GM12878 (cell line): ENCODE results near the gene TAGLN. TPM values are rescaled to one million over a fixed set of nuclear protein-coding genes. Genes with fewer than 3 reads are reported as not detected.
A peak's percentile ranks its signal among the peaks of the same experiment; 100 is the strongest.

Experiments used
- ATAC-seq: fragments of 200-7000 bp; cut with Tn5 transposase; 3 replicates; pipeline ENCODE4 v1.9.1; 2020; ENCODE audit warnings: mild to moderate bottlenecking, moderate library complexity
- BruUV-seq: library from RNA; stranded (reverse); fragments of 400-500 nt; replicated peaks from 2 replicates; lab custom pipeline; 2021; lab: Mats Ljungman, UMichigan
- CTCF ChIA-PET: fragments of 300-600 bp; sonication (Branson Sonifier 250); formaldehyde crosslinking; extraction: SDS; loops from one replicate; lab custom pipeline; 2021; ENCODE audit warnings: inconsistent platforms; lab: Yijun Ruan, JAX
- POLR2A ChIA-PET: fragments of 350-600 bp; formaldehyde crosslinking; extraction: SDS; loops from one replicate; lab custom pipeline; 2021; ENCODE audit warnings: inconsistent platforms; lab: Charles Lee
- RAD21 ChIA-PET: fragments of 300-600 bp; sonication (Branson Sonifier 250); formaldehyde crosslinking; loops from one replicate; lab custom pipeline; 2023; ENCODE audit warnings: antibody characterized with exemption; ENCODE audit not compliant: unreplicated experiment; lab: Charles Lee
- SMC1A ChIA-PET: fragments of 300-600 bp; sonication (Branson Sonifier 250); formaldehyde crosslinking; loops from one replicate; lab custom pipeline; 2023; ENCODE audit not compliant: unreplicated experiment, uncharacterized antibody; lab: Charles Lee
- DNase-seq: peaks from one replicate; pipeline ENCODE4 v3.0.0-alpha.2; 2011; ENCODE audit warnings: low read depth, low spot score
- FAIRE-seq: peaks from 3 replicates; lab custom pipeline; 2011; peaks lifted over from hg19 to GRCh38; lab: Jason Lieb, UNC
- H2AFZ ChIP-seq: 2 replicates; pipeline ENCODE4 v1.6.0; 2011; ENCODE audit warnings: low read depth, low read length, control low read depth; ENCODE audit not compliant: control insufficient read depth
- H3K27ac ChIP-seq: 2 replicates; pipeline ENCODE4 v1.5.1; 2011; ENCODE audit warnings: control low read depth; ENCODE audit not compliant: control insufficient read depth, insufficient read depth
- H3K27me3 ChIP-seq, 2 experiments: replicated peaks in 1 of 2; 2 replicates each; pipeline versions ENCODE4 v1.6.0 to v1.6.1; 2011; ENCODE audit warnings: low read length in 1 of 2; ENCODE audit not compliant: control insufficient read depth in 2 of 2, insufficient read depth in 2 of 2
- H3K36me3 ChIP-seq, 2 experiments: 2 replicates each; pipeline ENCODE4 v1.5.1; 2011; ENCODE audit warnings: low read length in 1 of 2; ENCODE audit not compliant: control insufficient read depth in 2 of 2, insufficient read depth in 2 of 2
- H3K4me1 ChIP-seq: 2 replicates; pipeline ENCODE4 v1.6.1; 2011; ENCODE audit warnings: mild to moderate bottlenecking, low read length, moderate library complexity, mixed read lengths; ENCODE audit not compliant: control insufficient read depth, insufficient read depth
- H3K4me2 ChIP-seq: 2 replicates; pipeline ENCODE4 v1.6.0; 2011; ENCODE audit warnings: control low read depth; ENCODE audit not compliant: control insufficient read depth, insufficient read depth
- H3K4me3 ChIP-seq: fragments of 200-600 bp; sonication (generic); 2 replicates; pipeline ENCODE4 v1.5.1; 2016
- H3K79me2 ChIP-seq: 2 replicates; pipeline ENCODE4 v1.6.0; 2011; ENCODE audit warnings: low read length; ENCODE audit not compliant: control insufficient read depth, insufficient read depth
- H3K9ac ChIP-seq: 2 replicates; pipeline ENCODE4 v1.8.0; 2011; ENCODE audit warnings: low read length, control low read depth, mixed read lengths; ENCODE audit not compliant: control insufficient read depth, insufficient read depth
- H3K9me3 ChIP-seq: replicated peaks from 3 replicates; pipeline ENCODE4 v1.5.1; 2011; ENCODE audit warnings: mild to moderate bottlenecking, low read length; ENCODE audit not compliant: control insufficient read depth, insufficient read depth
- H4K20me1 ChIP-seq: 2 replicates; pipeline ENCODE4 v1.6.0; 2011; ENCODE audit not compliant: control insufficient read depth, insufficient read depth
- CTCF ChIP-seq, 3 experiments: IDR thresholded peaks in 2 of 3; conservative IDR thresholded peaks in 1 of 3; 2 replicates each; pipeline ENCODE4 v1.5.1; 2011; ENCODE audit warnings: low read depth in 3 of 3, low read length in 3 of 3, mild to moderate bottlenecking in 3 of 3, control low read depth in 2 of 3, moderate library complexity in 2 of 3, inconsistent platforms in 1 of 3, mixed read lengths in 1 of 3; ENCODE audit not compliant: control insufficient read depth in 2 of 3, insufficient read depth in 1 of 3; ENCODE audit errors: extremely low read depth in 1 of 3
- EGR1 ChIP-seq, 2 experiments: IDR thresholded peaks; 1 replicate in 1 of 2; 2 replicates in 1 of 2; pipeline ENCODE4 v1.6.1; 2011 to 2012; ENCODE audit warnings: low read depth in 2 of 2, low read length in 2 of 2, borderline replicate concordance in 1 of 2, mild to moderate bottlenecking in 1 of 2, moderate library complexity in 1 of 2
- HSF1 ChIP-seq: fragments of 150-350 bp; IDR thresholded peaks from 2 replicates; pipeline ENCODE4 v1.6.1; 2014; ENCODE audit warnings: mild to moderate bottlenecking, low read depth, low read length
- IRF4 ChIP-seq: IDR thresholded peaks from 2 replicates; pipeline ENCODE4 v1.6.1; 2011; ENCODE audit warnings: low read depth, low read length
- NR2F1 ChIP-seq: fragments of 450-650 bp; conservative IDR thresholded peaks from 2 replicates; pipeline ENCODE4 v1.6.1; 2017; ENCODE audit warnings: mild to moderate bottlenecking
- POU2F2 ChIP-seq: IDR thresholded peaks from 3 replicates; pipeline ENCODE4 v1.6.1; 2011; ENCODE audit warnings: low read depth, mild to moderate bottlenecking, low read length, borderline replicate concordance
- SMC3 ChIP-seq: IDR thresholded peaks from 2 replicates; pipeline ENCODE4 v1.6.1; 2011; ENCODE audit warnings: low read length, improper control_type of control experiment, borderline replicate concordance
- SP1 ChIP-seq: IDR thresholded peaks from one replicate; pipeline ENCODE4 v1.6.1; 2011; ENCODE audit warnings: low read depth, low read length
- TCF3 ChIP-seq: IDR thresholded peaks from 2 replicates; pipeline ENCODE4 v1.6.1; 2012; ENCODE audit warnings: low read depth, mild to moderate bottlenecking, low read length, borderline replicate concordance; ENCODE audit not compliant: insufficient read depth
- USF2 ChIP-seq: IDR thresholded peaks from 2 replicates; pipeline ENCODE4 v1.6.1; 2011; ENCODE audit warnings: low read depth, low read length, improper control_type of control experiment, borderline replicate concordance
- ZBTB33 ChIP-seq: fragments of 450-650 bp; IDR thresholded peaks from 2 replicates; pipeline ENCODE4 v1.6.1; 2017; ENCODE audit warnings: mild to moderate bottlenecking
- WGBS: methylation state at CpG from one replicate; pipeline ENCODE4 v1.1.6; 2016; ENCODE audit warnings: low lambda C conversion rate; ENCODE audit not compliant: insufficient replicate concordance, insufficient coverage; ENCODE audit errors: missing lambda C conversion rate; 5-methylcytosine and 5-hydroxymethylcytosine counted together
- in situ Hi-C: fragments of 300-500 bp; cut with MboI; formaldehyde crosslinking; loops from 9 replicates; pipeline ENCODE4 v1.14.3; 2018; ENCODE audit warnings: mixed read lengths
- intact Hi-C: fragments of 100-400 bp; cut with micrococcal nuclease; formaldehyde crosslinking; loops from one replicate; pipeline ENCODE4 v1.14.2; 2022; ENCODE audit not compliant: unreplicated experiment
- polyA plus RNA-seq, 11 experiments: library from polyadenylated mRNA; depleted of rRNA in 4 of 11; unstranded in 6 of 11; stranded (reverse) in 5 of 11; fragments of >200 nt; fragmentation: Nextera tagmentation in 4 of 11; fragmentation: Illumina TruSeq in 1 of 11; extraction: Ambion mirVana in 4 of 11; extraction: Trizol in 1 of 11; gene quantifications; 1 replicate in 1 of 11; 2 replicates in 10 of 11; pipeline versions ENCODE4 v1.2.1 to v1.2.3, GENCODE V29; 2011 to 2016; ENCODE audit warnings: inconsistent platforms in 2 of 11, missing spikeins in 2 of 11, low read depth in 1 of 11
- total RNA-seq, 4 experiments: library from RNA; depleted of rRNA in 3 of 4; stranded (reverse); fragments of >200 nt in 3 of 4; fragmentation: Illumina TruSeq in 1 of 4; extraction: Trizol in 1 of 4; gene quantifications; 2 replicates each; pipeline versions ENCODE4 v1.2.1 to v1.2.3, GENCODE V29; 2013 to 2021

Gene TAGLN
- total and polyA plus RNA-seq, 10 of the 15 experiments (the other 5 are each of a cell fraction or from before 2014, with no cell fraction given) = 0.26 to 4.6 (median 1.7) TPM

GRCh38 chr11:117214404-117215110, 15.4 kb downstream of the TAGLN start (continued):
- no peak for TF ChIP-seq POU2F2
- no peak for TF ChIP-seq EGR1 (IDR thresholded peaks at IDR 0.05; ENCODE audit: borderline replicate concordance in 1 of 2, low read depth in 2 of 2, low read length in 2 of 2)

GRCh38 chr11:117217141-117218084, 18.2 kb downstream of the TAGLN start:
- no peak for TF ChIP-seq SMC3
- TF ChIP-seq CTCF (IDR thresholded peaks at IDR 0.05 in 2 of 3, conservative IDR thresholded peaks at IDR 0.05 in 1 of 3; ENCODE audit: control insufficient read depth in 2 of 3, extremely low read depth in 1 of 3, insufficient read depth in 1 of 3, low read depth in 3 of 3, low read length in 3 of 3) = no peak
- TF ChIP-seq SP1 = no peak
- no peak for TF ChIP-seq TCF3
- no peak for TF ChIP-seq IRF4
- TF ChIP-seq HSF1 = no peak
- no peak for TF ChIP-seq USF2
- no peak for TF ChIP-seq ZBTB33
- no peak for TF ChIP-seq NR2F1
- BruUV-seq = TSS peak; percentile 15
- intact Hi-C loops = no loop called here
- H3K4me2 ChIP-seq = no peak overlapping the region
- in situ Hi-C loops = no loop called here
- 97% methylated on average over 11 of the region's 11 CpGs for WGBS
- H3K27me3 ChIP-seq = no peaks in the 10 kb centered on the region
- RAD21 ChIA-PET = no interaction called here
- no peak for FAIRE-seq
- POLR2A ChIA-PET = interaction anchor here (1.4 kb wide), 1 partner anchor 37 kb away, joined by 5 read pairs; no protein-coding TSS in a partner anchor
- SMC1A ChIA-PET = no interaction called here
- no peak overlapping the region for H3K9ac ChIP-seq
- no peaks in the 10 kb centered on the region for H3K9me3 ChIP-seq
- no peak overlapping the region for H3K4me3 ChIP-seq
- peaks cover 23 to 42% of the 10 kb centered on the region in 2 experiments for H3K36me3 ChIP-seq
- H4K20me1 ChIP-seq = no peaks in the 10 kb centered on the region
- CTCF ChIA-PET = interaction anchor here (1.3 to 17.3 kb wide), 3 partner anchors 9 to 382 kb away, joined by 3 to 422 read pairs (median 4); partner anchors contain the start of gene SIDT2
- no peak for ATAC-seq
- no peaks in the 10 kb centered on the region; the same call in 1 of the 2 replicates for H3K4me1 ChIP-seq
- no peaks in the 10 kb centered on the region for H3K79me2 ChIP-seq
- H2AFZ ChIP-seq = no peak overlapping the region
- no peak overlapping the region for H3K27ac ChIP-seq
- no peak for DNase-seq
